ENCODE measurements around the gene CKLF.
"Not testable (repeated sequence)": the region's sequence is repeated elsewhere in the genome, so short reads cannot be mapped to it uniquely, and the experiment has no call there.

The CKLF gene

GRCh38 chr16:66512272-66513110 is 39.9 kb upstream of the CKLF start:
- H3K9me3 Mint-ChIP-seq = no peaks in the 10 kb centered on the region
- H3K4me1 Mint-ChIP-seq = peaks cover 26% of the 10 kb centered on the region
- no peak overlapping the region for H3K27ac Mint-ChIP-seq
- TF ChIP-seq CTCF (IDR thresholded peaks at IDR 0.05) = no peak
- peaks cover 2% of the 10 kb centered on the region for H3K27me3 Mint-ChIP-seq (ENCODE audit: low read depth, poor library complexity)
- peaks cover 46% of the 10 kb centered on the region for H3K36me3 Mint-ChIP-seq (ENCODE audit: low read depth)
- DNase-seq = no peak
- no peak overlapping the region for H3K4me3 Mint-ChIP-seq

GRCh38 chr16:66513111-66513723 is 39.2 kb upstream of the CKLF start:
- no peak for TF ChIP-seq CTCF (IDR thresholded peaks at IDR 0.05)
- Mint-ChIP-seq H3K36me3 (ENCODE audit: low read depth) (peaks cover 47% of the 10 kb centered on the region), H3K4me1 (peaks cover 31% of the 10 kb centered on the region), H3K27ac (no peak overlapping the region), H3K9me3 (no peaks in the 10 kb centered on the region), H3K4me3 (no peak overlapping the region), H3K27me3 (ENCODE audit: low read depth, poor library complexity) (peaks cover 2% of the 10 kb centered on the region)
- no peak for DNase-seq

- not testable (repeated sequence) for H3K4me3 Mint-ChIP-seq; H3K9me3 Mint-ChIP-seq; H3K27ac Mint-ChIP-seq; H3K27me3 Mint-ChIP-seq (ENCODE audit: low read depth, poor library complexity); DNase-seq
- H3K36me3 Mint-ChIP-seq (ENCODE audit: low read depth) = peaks cover 53% of the 10 kb centered on the region
- peaks cover 31% of the 10 kb centered on the region for H3K4me1 Mint-ChIP-seq
These were observed 38.0 kb upstream of the CKLF start for GRCh38 chr16:66514391-66514790.

- peak overlapping the region; percentile 84 for H3K27ac Mint-ChIP-seq
- not testable (repeated sequence) for DNase-seq; H3K27me3 Mint-ChIP-seq (ENCODE audit: low read depth, poor library complexity); H3K9me3 Mint-ChIP-seq; H3K4me3 Mint-ChIP-seq
- peaks cover 31% of the 10 kb centered on the region for H3K4me1 Mint-ChIP-seq
- H3K36me3 Mint-ChIP-seq (ENCODE audit: low read depth) = peaks cover 60% of the 10 kb centered on the region
These were observed 37.3 kb upstream of the CKLF start for GRCh38 chr16:66514980-66515595.

GRCh38 chr16:66515596-66516508 is 36.5 kb upstream of the CKLF start:
- H3K9me3 Mint-ChIP-seq = no peaks in the 10 kb centered on the region
- H3K27me3 Mint-ChIP-seq (ENCODE audit: low read depth, poor library complexity) = peaks cover 2% of the 10 kb centered on the region
- H3K36me3 Mint-ChIP-seq (ENCODE audit: low read depth) = peaks cover 61% of the 10 kb centered on the region
- H3K4me3 Mint-ChIP-seq = no peak overlapping the region
- TF ChIP-seq CTCF (IDR thresholded peaks at IDR 0.05) = no peak
- H3K4me1 Mint-ChIP-seq = peaks cover 31% of the 10 kb centered on the region
- peak overlapping the region; percentile 84 for H3K27ac Mint-ChIP-seq
- DNase-seq = no peak

GRCh38 chr16:66516509-66516807 is 35.9 kb upstream of the CKLF start:
- Mint-ChIP-seq H3K4me3 (no peak overlapping the region), H3K27me3 (ENCODE audit: low read depth, poor library complexity) (peaks cover 2% of the 10 kb centered on the region), H3K4me1 (peaks cover 31% of the 10 kb centered on the region), H3K27ac (no peak overlapping the region), H3K9me3 (no peaks in the 10 kb centered on the region), H3K36me3 (ENCODE audit: low read depth) (peaks cover 61% of the 10 kb centered on the region)
- TF ChIP-seq CTCF (IDR thresholded peaks at IDR 0.05) = no peak
- DNase-seq = no peak

All from nephron progenitor cell (in vitro differentiated cells).